H1 (cell line): ENCODE results near the gene C17orf100. TPM values are rescaled to one million over a fixed set of nuclear protein-coding genes. Genes with fewer than 3 reads are reported as not detected.

Source experiments
- CTCF ChIA-PET: fragments of 300-600 bp; sonication (Branson Sonifier 250); formaldehyde crosslinking; loops from one replicate; lab custom pipeline; 2021; ENCODE audit not compliant: partially characterized antibody; lab: Charles Lee
- POLR2A ChIA-PET: fragments of 300-600 bp; sonication (Branson Sonifier 250); formaldehyde crosslinking; loops from one replicate; lab custom pipeline; 2021; ENCODE audit warnings: inconsistent platforms; ENCODE audit not compliant: partially characterized antibody; lab: Charles Lee
- DNase-seq, 2 experiments: peaks; one replicate each; pipeline versions ENCODE4 v3.0.0 to v3.0.0-alpha.2; 2010 to 2022; ENCODE audit warnings: low spot score in 2 of 2, low read depth in 1 of 2, mixed read lengths in 1 of 2
- FAIRE-seq: peaks from 2 replicates; lab custom pipeline; 2011; peaks lifted over from hg19 to GRCh38; lab: Jason Lieb, UNC
- H2AFZ ChIP-seq: 2 replicates; pipeline ENCODE4 v1.8.1; 2012; ENCODE audit warnings: low read length, inconsistent platforms
- H2AK5ac ChIP-seq: 2 replicates; pipeline ENCODE4 v1.6.1; 2013; ENCODE audit warnings: low read depth, low read length
- H2BK120ac ChIP-seq: replicated peaks from 2 replicates; pipeline ENCODE3; 2013; ENCODE audit warnings: low read depth, low read length, inconsistent platforms
- H2BK12ac ChIP-seq: 2 replicates; pipeline ENCODE4 v1.6.1; 2013; ENCODE audit warnings: low read depth, low read length
- H2BK15ac ChIP-seq: 2 replicates; pipeline ENCODE4 v1.6.1; 2013; ENCODE audit warnings: low read length
- H2BK20ac ChIP-seq: 2 replicates; pipeline ENCODE4 v1.6.1; 2013; ENCODE audit warnings: low read length
- H2BK5ac ChIP-seq: 2 replicates; pipeline ENCODE4 v1.6.1; 2013; ENCODE audit warnings: low read depth, low read length
- H3K14ac ChIP-seq: 2 replicates; pipeline ENCODE4 v1.6.1; 2013; ENCODE audit warnings: inconsistent platforms; ENCODE audit not compliant: insufficient read length
- H3K18ac ChIP-seq: 2 replicates; pipeline ENCODE4 v1.6.1; 2013; ENCODE audit warnings: low read length; ENCODE audit errors: extremely low read depth
- H3K23ac ChIP-seq: 2 replicates; pipeline ENCODE4 v1.6.1; 2013; ENCODE audit warnings: inconsistent platforms; ENCODE audit not compliant: insufficient read length
- H3K23me2 ChIP-seq: 2 replicates; pipeline ENCODE4 v1.6.1; 2013; ENCODE audit warnings: low read depth, low read length
- H3K27ac ChIP-seq: 2 replicates; pipeline ENCODE4 v1.6.1; 2011; ENCODE audit warnings: low read depth, low read length, inconsistent platforms
- H3K27me3 ChIP-seq, 4 experiments: replicated peaks in 1 of 4; 1 replicate in 1 of 4; 2 replicates in 3 of 4; pipeline versions ENCODE4 v1.6.1 to v1.8.1; 2011 to 2013; ENCODE audit warnings: low read length in 3 of 4, mild to moderate bottlenecking in 3 of 4, inconsistent platforms in 2 of 4, mixed read lengths in 2 of 4, moderate library complexity in 1 of 4; ENCODE audit not compliant: control insufficient read depth in 3 of 4, insufficient read depth in 3 of 4; ENCODE audit errors: extremely low read depth in 1 of 4
- H3K36me3 ChIP-seq, 4 experiments: 2 replicates each; pipeline versions ENCODE4 v1.6.1 to v1.8.1; 2011 to 2013; ENCODE audit warnings: mild to moderate bottlenecking in 4 of 4, low read length in 3 of 4, moderate library complexity in 2 of 4, control low read depth in 1 of 4, inconsistent platforms in 1 of 4; ENCODE audit not compliant: insufficient read depth in 4 of 4, control insufficient read depth in 2 of 4
- H3K4ac ChIP-seq: replicated peaks from 2 replicates; pipeline ENCODE3; 2013; ENCODE audit warnings: low read length, low read depth, mixed read lengths, inconsistent platforms; ENCODE audit not compliant: insufficient read length
- H3K4me1 ChIP-seq, 4 experiments: replicated peaks in 1 of 4; 1 replicate in 1 of 4; 2 replicates in 3 of 4; pipeline versions ENCODE4 v1.6.1 to v1.8.1; 2011 to 2013; ENCODE audit warnings: low read length in 3 of 4, inconsistent platforms in 2 of 4, mixed read lengths in 1 of 4; ENCODE audit not compliant: insufficient read depth in 4 of 4, control insufficient read depth in 3 of 4
- H3K4me2 ChIP-seq, 2 experiments: 2 replicates each; pipeline versions ENCODE4 v1.6.1 to v1.8.1; 2011 to 2013; ENCODE audit warnings: low read depth in 2 of 2, low read length in 2 of 2, control low read depth in 1 of 2, inconsistent platforms in 1 of 2, mild to moderate bottlenecking in 1 of 2; ENCODE audit not compliant: insufficient read depth in 1 of 2
- H3K4me3 ChIP-seq, 4 experiments: fragments of 200-600, 300-600 bp in 1 of 4; sonication (generic), shearing (Covaris generic), sonication (Bioruptor Twin) in 1 of 4; 2 replicates each; pipeline versions ENCODE4 v1.5.1 to v1.8.1; 2011 to 2016; ENCODE audit warnings: low read length in 4 of 4, low read depth in 3 of 4, control low read depth in 2 of 4, inconsistent platforms in 2 of 4, mild to moderate bottlenecking in 2 of 4, mixed read lengths in 1 of 4, moderate library complexity in 1 of 4; ENCODE audit not compliant: insufficient read depth in 2 of 4; ENCODE audit errors: extremely low read depth in 1 of 4
- H3K56ac ChIP-seq: replicated peaks from 2 replicates; pipeline ENCODE3; 2013; ENCODE audit warnings: low read depth, mild to moderate bottlenecking, mixed read lengths, low read length, inconsistent platforms; ENCODE audit not compliant: insufficient read length
- H3K79me1 ChIP-seq: 2 replicates; pipeline ENCODE4 v1.6.1; 2013; ENCODE audit warnings: low read depth, low read length, control low read depth
- H3K79me2 ChIP-seq, 2 experiments: 2 replicates each; pipeline versions ENCODE4 v1.6.1 to v1.8.1; 2012 to 2013; ENCODE audit warnings: low read length in 2 of 2, mild to moderate bottlenecking in 2 of 2, inconsistent platforms in 1 of 2; ENCODE audit not compliant: insufficient read depth in 2 of 2, control insufficient read depth in 1 of 2
- H3K9ac ChIP-seq, 4 experiments: replicated peaks in 1 of 4; 1 replicate in 1 of 4; 2 replicates in 3 of 4; pipeline versions ENCODE4 v1.6.1 to v1.8.1; 2011 to 2013; ENCODE audit warnings: low read depth in 3 of 4, low read length in 3 of 4, control low read depth in 2 of 4, mild to moderate bottlenecking in 2 of 4, moderate library complexity in 2 of 4, inconsistent platforms in 1 of 4; ENCODE audit errors: extremely low read depth in 1 of 4
- H3K9me3 ChIP-seq, 2 experiments: 2 replicates each; pipeline versions ENCODE4 v1.6.1 to v1.8.1; 2012 to 2013; ENCODE audit warnings: mild to moderate bottlenecking in 2 of 2, moderate library complexity in 2 of 2, control low read depth in 1 of 2, inconsistent platforms in 1 of 2, low read depth in 1 of 2, low read length in 1 of 2, mixed read lengths in 1 of 2; ENCODE audit not compliant: insufficient read depth in 2 of 2
- H4K20me1 ChIP-seq, 2 experiments: replicated peaks in 1 of 2; 2 replicates each; pipeline versions ENCODE3 to v1.8.1; 2011 to 2013; ENCODE audit warnings: inconsistent platforms in 2 of 2, low read length in 2 of 2, mild to moderate bottlenecking in 1 of 2; ENCODE audit not compliant: insufficient read depth in 2 of 2, control insufficient read depth in 1 of 2
- H4K5ac ChIP-seq: 2 replicates; pipeline ENCODE4 v1.6.1; 2013; ENCODE audit warnings: low read length, low read depth, mixed read lengths, inconsistent platforms; ENCODE audit not compliant: insufficient read length
- H4K8ac ChIP-seq: 2 replicates; pipeline ENCODE4 v1.8.0; 2013; ENCODE audit warnings: mild to moderate bottlenecking, moderate library complexity, low read length, inconsistent platforms; ENCODE audit not compliant: insufficient read depth; ENCODE audit errors: extremely low read depth
- H4K91ac ChIP-seq: replicated peaks from 2 replicates; pipeline ENCODE3; 2013; ENCODE audit warnings: low read length, mixed read lengths, inconsistent platforms; ENCODE audit not compliant: insufficient read length
- SP1 ChIP-seq: IDR thresholded peaks from 2 replicates; pipeline ENCODE4 v1.6.1; 2011; ENCODE audit warnings: low read depth, low read length
- WGBS, 2 experiments: shearing (Covaris generic) in 1 of 2; methylation state at CpG; one replicate each; pipeline versions ENCODE4 v1.1.6 to v1.1.7; 2013 to 2015; ENCODE audit warnings: low lambda C conversion rate in 2 of 2, mixed read lengths in 2 of 2, inconsistent platforms in 1 of 2, low coverage in 1 of 2, missing lambda C conversion rate in 1 of 2; ENCODE audit not compliant: insufficient replicate concordance in 2 of 2, insufficient coverage in 1 of 2, insufficient read length in 1 of 2; ENCODE audit errors: extremely low coverage in 1 of 2, missing lambda C conversion rate in 1 of 2; 5-methylcytosine and 5-hydroxymethylcytosine counted together
- polyA plus RNA-seq, 7 experiments: library from polyadenylated mRNA; depleted of rRNA in 3 of 7; stranded (reverse) in 5 of 7; unstranded in 2 of 7; fragments of >200 nt in 5 of 7; fragments of 200-250 nt in 2 of 7; gene quantifications; 1 replicate in 5 of 7; 2 replicates in 1 of 7; 4 replicates in 1 of 7; pipeline versions ENCODE4 v1.2.1 to v1.2.3, GENCODE V29; 2011 to 2013; ENCODE audit warnings: missing spikeins in 2 of 7, mixed read lengths in 2 of 7
- total RNA-seq: library from RNA; stranded (reverse); fragmentation: NEBNext Ultra II Directional; extraction: Animal tissue kit (Norgen Biotek cat#: 25700); gene quantifications from 2 replicates; pipeline ENCODE4 v1.2.1, GENCODE V29; 2021

Gene C17orf100
- total and polyA plus RNA-seq, 2 of the 8 experiments (the other 6 are each of a cell fraction or from before 2014, with no cell fraction given): 2.1 to 2.8 TPM

- peaks cover 0 to 8% of the 10 kb centered on the region in 2 experiments for H4K20me1 ChIP-seq
- TF ChIP-seq SP1: no peak
Observed at GRCh38 chr17:6639014-6639585, 12.5 kb upstream of the C17orf100 start.

More at GRCh38 chr17:6639014-6639585, 12.5 kb upstream of the C17orf100 start:
- Histone ChIP-seq H2BK20ac (no peak overlapping the region), H3K14ac (no peak overlapping the region), H3K4ac (no peak overlapping the region), H3K27me3 (no peaks in the 10 kb centered on the region), H4K5ac (no peak overlapping the region), H3K79me1 (0 out of 2 replicates have a peak, but pooled peaks cover 4% of the 10 kb centered on the region), H3K9ac (no peak overlapping the region), H2AFZ (no peak overlapping the region), H2BK15ac (no peak overlapping the region), H3K79me2 (peaks cover 0 to 32% of the 10 kb centered on the region in 2 experiments; a peak in 2 of 4 replicates), H3K4me2 (peak overlapping the region; percentile 77 to 98), H2BK5ac (no peak overlapping the region), H3K4me3 (peak overlapping the region; percentile 87 to 98 (median 92); a peak in 7 of 8 replicates), H3K56ac (no peak overlapping the region), H3K4me1 (peaks cover 0 to 10% (median 2%) of the 10 kb centered on the region in 4 experiments; a peak in 4 of 7 replicates), H3K9me3 (no peaks in the 10 kb centered on the region), H3K23me2 (peaks cover 10% of the 10 kb centered on the region), H3K23ac (no peak overlapping the region), H4K8ac (peak overlapping the region; percentile 69; the same call in 1 of the 2 replicates), H3K36me3 (peaks cover 0 to 25% (median 8%) of the 10 kb centered on the region in 4 experiments; a peak in 5 of 8 replicates), H3K18ac (no peak overlapping the region), H4K91ac (no peak overlapping the region), H2BK12ac (no peak overlapping the region), H3K27ac (no peak overlapping the region), H2AK5ac (no peak overlapping the region), H2BK120ac (no peak overlapping the region)
- ChIA-PET POLR2A (interaction anchor here (0.9 to 2.0 kb wide), 9 partner anchors 11 to 195 kb away, joined by 3 to 6 read pairs (median 4); partner anchors contain the start of genes C17orf100, MED31 and PIMREG), CTCF (interaction anchor here (0.9 to 1.2 kb wide), 2 partner anchors 9 to 167 kb away, joined by 3 read pairs; no protein-coding TSS in a partner anchor)
- FAIRE-seq (no peak), DNase-seq (no peak)
- 69% methylated on average over 15 of the region's 15 CpGs; no CpG with 5 or more reads in 1 of the 2 experiments for WGBS, 2 experiments
